HCT116 (cell line): Measurements from ENCODE around the gene ATG101.

Experiments
- EGR1 ChIP-seq: IDR thresholded peaks from 2 replicates; pipeline ENCODE4 v1.6.1; 2012; ENCODE audit warnings: low read depth
- EZH2 ChIP-seq: fragments of 200-600 bp; sonication (generic); IDR thresholded peaks from 2 replicates; pipeline ENCODE4 v1.6.1; 2017; ENCODE audit warnings: antibody characterized with exemption, mixed run types
- JUND ChIP-seq: IDR thresholded peaks from 2 replicates; pipeline ENCODE4 v1.6.1; 2012
- POLR2A ChIP-seq: IDR thresholded peaks from 2 replicates; pipeline ENCODE4 v1.7.0; 2011; ENCODE audit warnings: borderline replicate concordance; ENCODE audit not compliant: insufficient read depth, insufficient read length; ENCODE audit errors: extremely low read depth
- POLR2AphosphoS5 ChIP-seq: IDR thresholded peaks from 2 replicates; pipeline ENCODE4 v1.6.1; 2011; ENCODE audit warnings: mild to moderate bottlenecking, low read depth, low read length, moderate library complexity
- RAD21 ChIP-seq: IDR thresholded peaks from 2 replicates; pipeline ENCODE4 v1.6.1; 2012; ENCODE audit warnings: low read depth, mild to moderate bottlenecking
- SIN3A ChIP-seq: IDR thresholded peaks from 2 replicates; pipeline ENCODE4 v1.6.1; 2012; ENCODE audit warnings: low read depth
- SRF ChIP-seq: IDR thresholded peaks from 2 replicates; pipeline ENCODE4 v1.6.1; 2012; ENCODE audit warnings: low read depth
- TCF7L2 ChIP-seq: IDR thresholded peaks from 2 replicates; pipeline ENCODE4 v1.7.0; 2011; ENCODE audit warnings: borderline replicate concordance, inconsistent platforms; ENCODE audit not compliant: insufficient read depth, insufficient read length; ENCODE audit errors: extremely low read depth
- TF ChIP-seq, protein P1 (sequence below), 3 experiments: fragments of 200-600 bp in 1 of 3; sonication (generic) in 1 of 3; IDR thresholded peaks in 2 of 3; conservative IDR thresholded peaks in 1 of 3; 2 replicates each; pipeline ENCODE4 v1.5.1; 2012 to 2017; ENCODE audit warnings: low read depth in 2 of 3, low read length in 2 of 3, antibody characterized with exemption in 1 of 3, borderline replicate concordance in 1 of 3, control low read depth in 1 of 3, mild to moderate bottlenecking in 1 of 3, mixed read lengths in 1 of 3, mixed run types in 1 of 3, moderate library complexity in 1 of 3; ENCODE audit not compliant: insufficient read depth in 1 of 3

DNA sequence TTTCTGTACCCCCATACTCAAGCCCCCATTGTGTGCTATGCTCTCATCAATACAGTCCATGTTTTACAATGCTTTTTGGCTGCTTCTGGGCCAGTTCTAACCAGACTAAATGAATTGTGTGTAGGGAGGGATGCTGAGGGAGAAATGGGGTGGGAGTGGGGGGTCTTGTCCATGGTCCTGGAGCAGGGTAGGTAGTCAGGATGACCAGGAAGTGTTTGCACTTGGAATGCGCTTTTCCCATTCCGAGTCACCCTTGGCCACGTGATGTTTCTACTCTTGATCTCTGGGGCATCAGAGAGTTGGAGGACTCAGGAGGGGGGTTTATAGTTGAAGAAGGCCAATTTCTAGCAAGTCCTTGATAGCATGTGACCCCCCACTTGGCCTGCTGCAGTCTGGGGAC, 8.5 kb downstream of the ATG101 start:
- TF ChIP-seq TCF7L2 (no peak), POLR2A (no peak), EZH2 (no peak), RAD21 (no peak), POLR2AphosphoS5 (no peak), SIN3A (no peak), SRF (no peak), EGR1 (no peak), JUND (no peak)
- TF ChIP-seq, protein P1, sequence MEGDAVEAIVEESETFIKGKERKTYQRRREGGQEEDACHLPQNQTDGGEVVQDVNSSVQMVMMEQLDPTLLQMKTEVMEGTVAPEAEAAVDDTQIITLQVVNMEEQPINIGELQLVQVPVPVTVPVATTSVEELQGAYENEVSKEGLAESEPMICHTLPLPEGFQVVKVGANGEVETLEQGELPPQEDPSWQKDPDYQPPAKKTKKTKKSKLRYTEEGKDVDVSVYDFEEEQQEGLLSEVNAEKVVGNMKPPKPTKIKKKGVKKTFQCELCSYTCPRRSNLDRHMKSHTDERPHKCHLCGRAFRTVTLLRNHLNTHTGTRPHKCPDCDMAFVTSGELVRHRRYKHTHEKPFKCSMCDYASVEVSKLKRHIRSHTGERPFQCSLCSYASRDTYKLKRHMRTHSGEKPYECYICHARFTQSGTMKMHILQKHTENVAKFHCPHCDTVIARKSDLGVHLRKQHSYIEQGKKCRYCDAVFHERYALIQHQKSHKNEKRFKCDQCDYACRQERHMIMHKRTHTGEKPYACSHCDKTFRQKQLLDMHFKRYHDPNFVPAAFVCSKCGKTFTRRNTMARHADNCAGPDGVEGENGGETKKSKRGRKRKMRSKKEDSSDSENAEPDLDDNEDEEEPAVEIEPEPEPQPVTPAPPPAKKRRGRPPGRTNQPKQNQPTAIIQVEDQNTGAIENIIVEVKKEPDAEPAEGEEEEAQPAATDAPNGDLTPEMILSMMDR (IDR thresholded peaks at IDR 0.05 in 2 of 3, conservative IDR thresholded peaks at IDR 0.05 in 1 of 3; ENCODE audit: borderline replicate concordance in 1 of 3, insufficient read depth in 1 of 3, low read depth in 2 of 3, low read length in 2 of 3): no peak
